HG02798 (cell line): Measurements from ENCODE around the gene SLC26A9.

Source experiments
- ATAC-seq: cut with Tn5 transposase; IDR thresholded peaks from one replicate; pipeline ENCODE4 v1.9.1; 2021; ENCODE audit warnings: mild to moderate bottlenecking; ENCODE audit not compliant: unreplicated experiment, poor library complexity

Gene SLC26A9

GRCh38 chr1:205950280-205950679, 7.0 kb upstream of the SLC26A9 start:
- no peak for ATAC-seq

GRCh38 chr1:205949753-205950152, 6.5 kb upstream of the SLC26A9 start:
- ATAC-seq = no peak

- ATAC-seq = no peak
Observed at GRCh38 chr1:205948886-205949285, 5.6 kb upstream of the SLC26A9 start.

GRCh38 chr1:205948039-205948438, 4.8 kb upstream of the SLC26A9 start:
- no peak for ATAC-seq

GRCh38 chr1:205947024-205947423, 3.8 kb upstream of the SLC26A9 start:
- ATAC-seq = no peak

- no peak for ATAC-seq
Observed at GRCh38 chr1:205945069-205945468, 1.8 kb upstream of the SLC26A9 start.

GRCh38 chr1:205944525-205944924, 1.3 kb upstream of the SLC26A9 start:
- ATAC-seq = no peak

GRCh38 chr1:205942631-205943159, 561 bp downstream of the SLC26A9 start:
- no peak for ATAC-seq

- no peak for ATAC-seq
Observed at GRCh38 chr1:205940710-205941109, 2.5 kb downstream of the SLC26A9 start.

- no peak for ATAC-seq
Observed at GRCh38 chr1:205939690-205940330, 3.4 kb downstream of the SLC26A9 start.

GRCh38 chr1:205938682-205939081, 4.6 kb downstream of the SLC26A9 start:
- ATAC-seq = no peak

- no peak for ATAC-seq
Observed at GRCh38 chr1:205936846-205937586, 6.2 kb downstream of the SLC26A9 start.

GRCh38 chr1:205936311-205936710, 6.9 kb downstream of the SLC26A9 start:
- no peak for ATAC-seq

- no peak for ATAC-seq
Observed at GRCh38 chr1:205935869-205936268, 7.4 kb downstream of the SLC26A9 start.

- ATAC-seq = no peak
Observed at GRCh38 chr1:205934788-205935187, 8.5 kb downstream of the SLC26A9 start.

- ATAC-seq = no peak
Observed at GRCh38 chr1:205933671-205934618, 9.3 kb downstream of the SLC26A9 start.

GRCh38 chr1:205932776-205933175, 10.5 kb downstream of the SLC26A9 start:
- ATAC-seq = no peak

- ATAC-seq = no peak
Observed at GRCh38 chr1:205930799-205931281, 12.4 kb downstream of the SLC26A9 start.

- no peak for ATAC-seq
Observed at GRCh38 chr1:205930195-205930577, 13.1 kb downstream of the SLC26A9 start.

GRCh38 chr1:205929496-205930194, 13.6 kb downstream of the SLC26A9 start:
- no peak for ATAC-seq
